WERI-Rb-1 (cell line): ENCODE data around the gene CD46.

ENCODE experiments used
- DNase-seq: peaks from one replicate; pipeline ENCODE4 v3.0.0-alpha.2; 2020
- H3K27ac ChIP-seq: fragments of 250-450 bp; sonication (Bioruptor Pico); 2 replicates; pipeline ENCODE4 v1.5.1; 2020; ENCODE audit warnings: mild to moderate bottlenecking, moderate library complexity
- H3K27me3 ChIP-seq: fragments of 250-450 bp; sonication (Bioruptor Pico); 2 replicates; pipeline ENCODE4 v1.5.1; 2021; ENCODE audit warnings: mild to moderate bottlenecking, low read depth, moderate library complexity; ENCODE audit not compliant: insufficient read depth, severe bottlenecking
- H3K36me3 ChIP-seq: fragments of 250-450 bp; sonication (Bioruptor Pico); 2 replicates; pipeline ENCODE4 v1.5.1; 2020; ENCODE audit warnings: mild to moderate bottlenecking, moderate library complexity
- H3K4me3 ChIP-seq: 2 replicates; pipeline ENCODE4 v1.5.1; 2011; ENCODE audit warnings: low read depth, mild to moderate bottlenecking, control low read depth, low read length
- H3K9me3 ChIP-seq: fragments of 250-450 bp; sonication (Bioruptor Pico); 2 replicates; pipeline ENCODE4 v1.5.1; 2021; ENCODE audit warnings: mild to moderate bottlenecking, moderate library complexity; ENCODE audit not compliant: severe bottlenecking
- TF ChIP-seq, protein P1 (sequence below): IDR thresholded peaks from 2 replicates; pipeline ENCODE4 v1.5.1; 2011; ENCODE audit warnings: low read depth, mild to moderate bottlenecking, control low read depth, inconsistent platforms, low read length

CD46 gene

GRCh38 chr1:207818971-207819451 is 67.2 kb downstream of the CD46 start:
- H3K4me3 ChIP-seq = no peak overlapping the region
- no peak for DNase-seq

GRCh38 chr1:207820568-207821463 is 69.0 kb downstream of the CD46 start:
- peaks cover 23% of the 10 kb centered on the region for H3K36me3 ChIP-seq
- H3K9me3 ChIP-seq = no peaks in the 10 kb centered on the region
- TF ChIP-seq, protein P1, sequence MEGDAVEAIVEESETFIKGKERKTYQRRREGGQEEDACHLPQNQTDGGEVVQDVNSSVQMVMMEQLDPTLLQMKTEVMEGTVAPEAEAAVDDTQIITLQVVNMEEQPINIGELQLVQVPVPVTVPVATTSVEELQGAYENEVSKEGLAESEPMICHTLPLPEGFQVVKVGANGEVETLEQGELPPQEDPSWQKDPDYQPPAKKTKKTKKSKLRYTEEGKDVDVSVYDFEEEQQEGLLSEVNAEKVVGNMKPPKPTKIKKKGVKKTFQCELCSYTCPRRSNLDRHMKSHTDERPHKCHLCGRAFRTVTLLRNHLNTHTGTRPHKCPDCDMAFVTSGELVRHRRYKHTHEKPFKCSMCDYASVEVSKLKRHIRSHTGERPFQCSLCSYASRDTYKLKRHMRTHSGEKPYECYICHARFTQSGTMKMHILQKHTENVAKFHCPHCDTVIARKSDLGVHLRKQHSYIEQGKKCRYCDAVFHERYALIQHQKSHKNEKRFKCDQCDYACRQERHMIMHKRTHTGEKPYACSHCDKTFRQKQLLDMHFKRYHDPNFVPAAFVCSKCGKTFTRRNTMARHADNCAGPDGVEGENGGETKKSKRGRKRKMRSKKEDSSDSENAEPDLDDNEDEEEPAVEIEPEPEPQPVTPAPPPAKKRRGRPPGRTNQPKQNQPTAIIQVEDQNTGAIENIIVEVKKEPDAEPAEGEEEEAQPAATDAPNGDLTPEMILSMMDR = no peak
- H3K4me3 ChIP-seq = no peak overlapping the region
- H3K27me3 ChIP-seq = no peaks in the 10 kb centered on the region
- H3K27ac ChIP-seq = no peak overlapping the region
- DNase-seq = no peak

More at GRCh38 chr1:207818971-207819451, 67.2 kb downstream of the CD46 start:
- TF ChIP-seq, protein P1 = no peak
- no peaks in the 10 kb centered on the region for H3K9me3 ChIP-seq
- no peak overlapping the region for H3K27ac ChIP-seq
- H3K27me3 ChIP-seq = no peaks in the 10 kb centered on the region
- H3K36me3 ChIP-seq = peaks cover 41% of the 10 kb centered on the region

GRCh38 chr1:207821464-207822045 is 69.7 kb downstream of the CD46 start:
- H3K9me3 ChIP-seq = no peaks in the 10 kb centered on the region
- no peak overlapping the region for H3K4me3 ChIP-seq
- peaks cover 19% of the 10 kb centered on the region for H3K36me3 ChIP-seq
- no peaks in the 10 kb centered on the region for H3K27me3 ChIP-seq
- H3K27ac ChIP-seq = no peak overlapping the region
- DNase-seq = no peak
- TF ChIP-seq, protein P1 = no peak

- Histone ChIP-seq H3K4me3 (no peak overlapping the region), H3K9me3 (no peaks in the 10 kb centered on the region), H3K27me3 (no peaks in the 10 kb centered on the region), H3K27ac (no peak overlapping the region), H3K36me3 (peaks cover 15% of the 10 kb centered on the region)
- no peak for DNase-seq
- TF ChIP-seq, protein P1 = no peak
These were observed 70.3 kb downstream of the CD46 start for GRCh38 chr1:207822124-207822601.

- no peak overlapping the region for H3K27ac ChIP-seq
- DNase-seq = no peak
These were observed 71.0 kb downstream of the CD46 start for GRCh38 chr1:207822602-207823451.

More at GRCh38 chr1:207822602-207823451, 71.0 kb downstream of the CD46 start:
- Histone ChIP-seq H3K4me3 (no peak overlapping the region), H3K36me3 (peaks cover 9% of the 10 kb centered on the region), H3K27me3 (no peaks in the 10 kb centered on the region), H3K9me3 (no peaks in the 10 kb centered on the region)
- TF ChIP-seq, protein P1 = no peak
